ENCODE data around the gene SHISAL1.

DNA sequence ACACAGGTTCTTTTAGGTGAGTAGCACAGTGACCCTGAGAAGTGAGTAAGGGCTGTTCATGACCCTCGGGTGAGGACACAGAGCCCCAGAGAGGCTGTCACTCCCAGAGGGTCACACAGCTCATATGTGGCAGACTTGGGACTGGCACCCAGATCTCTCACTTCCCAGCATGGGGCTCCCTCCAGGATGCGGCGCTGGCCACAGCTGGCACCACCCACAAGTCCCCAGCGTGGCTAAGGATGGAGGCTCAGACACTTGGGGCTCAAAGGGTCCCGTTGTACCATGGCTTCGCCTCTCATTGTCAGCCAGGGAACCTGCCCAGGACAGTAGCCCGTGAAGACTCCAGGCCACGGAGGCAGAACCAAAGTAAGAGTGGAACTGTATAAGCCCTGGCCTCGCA is 6.0 kb upstream of the SHISAL1 start:
- no peak for TF ChIP-seq EZH2phosphoT487 (IDR thresholded peaks at IDR 0.05; ENCODE audit: low read length)
- TF ChIP-seq, protein P1, sequence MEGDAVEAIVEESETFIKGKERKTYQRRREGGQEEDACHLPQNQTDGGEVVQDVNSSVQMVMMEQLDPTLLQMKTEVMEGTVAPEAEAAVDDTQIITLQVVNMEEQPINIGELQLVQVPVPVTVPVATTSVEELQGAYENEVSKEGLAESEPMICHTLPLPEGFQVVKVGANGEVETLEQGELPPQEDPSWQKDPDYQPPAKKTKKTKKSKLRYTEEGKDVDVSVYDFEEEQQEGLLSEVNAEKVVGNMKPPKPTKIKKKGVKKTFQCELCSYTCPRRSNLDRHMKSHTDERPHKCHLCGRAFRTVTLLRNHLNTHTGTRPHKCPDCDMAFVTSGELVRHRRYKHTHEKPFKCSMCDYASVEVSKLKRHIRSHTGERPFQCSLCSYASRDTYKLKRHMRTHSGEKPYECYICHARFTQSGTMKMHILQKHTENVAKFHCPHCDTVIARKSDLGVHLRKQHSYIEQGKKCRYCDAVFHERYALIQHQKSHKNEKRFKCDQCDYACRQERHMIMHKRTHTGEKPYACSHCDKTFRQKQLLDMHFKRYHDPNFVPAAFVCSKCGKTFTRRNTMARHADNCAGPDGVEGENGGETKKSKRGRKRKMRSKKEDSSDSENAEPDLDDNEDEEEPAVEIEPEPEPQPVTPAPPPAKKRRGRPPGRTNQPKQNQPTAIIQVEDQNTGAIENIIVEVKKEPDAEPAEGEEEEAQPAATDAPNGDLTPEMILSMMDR (IDR thresholded peaks at IDR 0.05; ENCODE audit: low read length) = no peak
